ENCODE data around the gene MGAM2. TPM values are rescaled to one million over a fixed set of nuclear protein-coding genes. Genes with fewer than 3 reads are reported as not detected.
"Not testable (repeated sequence)": the region's sequence is repeated elsewhere in the genome, so short reads cannot be mapped to it uniquely, and the experiment has no call there.

The MGAM2 gene
- total RNA-seq, 1 donor from 2014 or later = not detected

DNA sequence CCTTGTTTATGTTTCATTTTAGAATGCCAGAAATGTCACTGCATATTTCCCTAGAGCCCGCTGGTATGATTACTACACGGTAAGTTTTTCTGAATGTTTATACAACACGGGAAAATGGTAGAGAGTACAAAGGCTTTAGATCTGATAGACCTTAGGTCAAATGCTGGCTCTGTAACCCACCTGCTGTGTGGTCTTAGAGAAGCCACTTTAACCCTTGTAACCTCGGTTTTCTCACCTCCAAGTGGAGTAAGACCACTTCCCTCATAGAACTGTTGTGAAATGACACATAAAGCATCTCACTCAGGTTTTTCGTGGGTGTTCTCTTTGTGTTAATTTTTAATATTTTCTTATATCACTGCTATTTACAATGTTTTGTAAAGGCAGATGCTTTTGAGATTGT is 13.9 kb upstream of the MGAM2 start:
- Mint-ChIP-seq H3K27ac (no peak overlapping the region), H3K4me1 (no peaks in the 10 kb centered on the region), H3K27me3 (peaks cover 2% of the 10 kb centered on the region), H3K9me3 (no peaks in the 10 kb centered on the region), H3K36me3 (ENCODE audit: low read depth) (no peaks in the 10 kb centered on the region), H3K4me3 (no peak overlapping the region)
- ChIA-PET POLR2A (no interaction called here), CTCF (no interaction called here)
- DNase-seq = no peak
- intact Hi-C loops (cut with micrococcal nuclease) = no loop called here
- TF ChIP-seq, protein P1, sequence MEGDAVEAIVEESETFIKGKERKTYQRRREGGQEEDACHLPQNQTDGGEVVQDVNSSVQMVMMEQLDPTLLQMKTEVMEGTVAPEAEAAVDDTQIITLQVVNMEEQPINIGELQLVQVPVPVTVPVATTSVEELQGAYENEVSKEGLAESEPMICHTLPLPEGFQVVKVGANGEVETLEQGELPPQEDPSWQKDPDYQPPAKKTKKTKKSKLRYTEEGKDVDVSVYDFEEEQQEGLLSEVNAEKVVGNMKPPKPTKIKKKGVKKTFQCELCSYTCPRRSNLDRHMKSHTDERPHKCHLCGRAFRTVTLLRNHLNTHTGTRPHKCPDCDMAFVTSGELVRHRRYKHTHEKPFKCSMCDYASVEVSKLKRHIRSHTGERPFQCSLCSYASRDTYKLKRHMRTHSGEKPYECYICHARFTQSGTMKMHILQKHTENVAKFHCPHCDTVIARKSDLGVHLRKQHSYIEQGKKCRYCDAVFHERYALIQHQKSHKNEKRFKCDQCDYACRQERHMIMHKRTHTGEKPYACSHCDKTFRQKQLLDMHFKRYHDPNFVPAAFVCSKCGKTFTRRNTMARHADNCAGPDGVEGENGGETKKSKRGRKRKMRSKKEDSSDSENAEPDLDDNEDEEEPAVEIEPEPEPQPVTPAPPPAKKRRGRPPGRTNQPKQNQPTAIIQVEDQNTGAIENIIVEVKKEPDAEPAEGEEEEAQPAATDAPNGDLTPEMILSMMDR (IDR thresholded peaks at IDR 0.05) = no peak
- ATAC-seq (ENCODE audit: low read depth) = no peak

DNA sequence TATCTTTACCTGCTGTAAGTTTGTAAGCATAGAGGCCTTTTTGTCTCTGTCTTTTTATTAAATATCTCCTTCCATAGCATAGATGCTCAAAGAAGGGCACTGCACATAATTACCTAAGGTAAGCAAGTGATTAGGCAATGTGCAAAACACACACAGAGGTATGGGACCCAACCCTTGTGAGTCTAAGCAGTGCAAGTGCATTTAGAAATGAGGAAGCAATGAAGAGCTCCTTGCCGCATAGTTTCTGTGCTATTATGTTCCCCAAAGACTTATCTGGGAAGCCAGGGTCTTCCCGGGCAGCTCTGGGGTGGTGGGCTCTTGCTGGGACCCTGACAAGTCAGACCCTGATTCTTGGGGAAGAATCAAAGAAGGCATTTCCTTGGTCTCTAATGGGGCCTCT is 13.5 kb upstream of the MGAM2 start:
- Mint-ChIP-seq H3K4me1 (no peaks in the 10 kb centered on the region), H3K27me3 (peaks cover 2% of the 10 kb centered on the region), H3K4me3 (no peak overlapping the region), H3K9me3 (no peaks in the 10 kb centered on the region), H3K36me3 (ENCODE audit: low read depth) (no peaks in the 10 kb centered on the region), H3K27ac (no peak overlapping the region)
- no peak for DNase-seq
- POLR2A ChIA-PET = no interaction called here
- intact Hi-C loops (cut with micrococcal nuclease) = no loop called here
- TF ChIP-seq, protein P1 (IDR thresholded peaks at IDR 0.05) = no peak
- ATAC-seq (ENCODE audit: low read depth) = no peak
- CTCF ChIA-PET = no interaction called here

DNA sequence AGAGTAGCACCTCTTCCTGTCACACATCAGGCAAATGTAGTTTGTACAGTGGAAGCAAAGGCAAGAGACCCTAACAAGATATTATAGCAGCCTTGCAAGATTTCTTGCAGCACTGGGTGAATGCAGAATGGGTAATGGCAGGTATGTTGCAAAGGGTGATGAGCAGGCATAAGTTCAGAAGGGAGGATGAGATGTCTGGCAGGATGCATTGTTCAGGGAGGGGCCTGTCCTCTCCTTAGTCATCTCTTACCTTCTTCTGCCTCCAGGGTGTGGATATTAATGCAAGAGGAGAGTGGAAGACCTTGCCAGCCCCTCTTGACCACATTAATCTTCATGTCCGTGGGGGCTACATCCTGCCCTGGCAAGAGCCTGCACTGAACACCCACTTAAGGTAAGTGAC is 12.2 kb upstream of the MGAM2 start:
- H3K27ac Mint-ChIP-seq; H3K9me3 Mint-ChIP-seq; DNase-seq; ATAC-seq (ENCODE audit: low read depth); intact Hi-C loops (cut with micrococcal nuclease); POLR2A ChIA-PET; H3K4me3 Mint-ChIP-seq; CTCF ChIA-PET; H3K36me3 Mint-ChIP-seq (ENCODE audit: low read depth); H3K27me3 Mint-ChIP-seq; H3K4me1 Mint-ChIP-seq: not testable (repeated sequence)

DNA sequence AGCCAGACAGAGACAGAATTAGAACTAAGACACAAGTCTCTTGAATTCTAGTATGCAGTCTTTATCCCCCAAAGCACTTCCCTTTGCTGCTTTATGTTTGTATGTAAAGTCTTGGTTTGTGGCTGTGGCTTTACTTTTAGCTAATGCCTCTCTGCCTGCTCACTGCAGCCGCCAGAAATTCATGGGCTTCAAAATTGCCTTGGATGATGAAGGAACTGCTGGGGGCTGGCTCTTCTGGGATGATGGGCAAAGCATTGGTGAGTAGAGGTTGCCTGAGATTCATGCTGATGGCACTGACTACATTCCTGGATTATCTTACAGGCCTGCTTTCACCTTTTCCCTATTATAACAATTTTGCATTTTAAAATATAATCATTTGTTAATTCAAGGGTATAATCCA is 10.9 kb upstream of the MGAM2 start:
- ATAC-seq (ENCODE audit: low read depth) (no peak), DNase-seq (no peak)
- TF ChIP-seq, protein P1 (IDR thresholded peaks at IDR 0.05) = no peak
- Mint-ChIP-seq H3K36me3 (ENCODE audit: low read depth) (no peaks in the 10 kb centered on the region), H3K4me1 (peaks cover 2% of the 10 kb centered on the region), H3K27me3 (peaks cover 2% of the 10 kb centered on the region), H3K4me3 (no peak overlapping the region), H3K9me3 (no peaks in the 10 kb centered on the region), H3K27ac (no peak overlapping the region)
- intact Hi-C loops (cut with micrococcal nuclease) = no loop called here
- ChIA-PET CTCF (no interaction called here), POLR2A (no interaction called here)

DNA sequence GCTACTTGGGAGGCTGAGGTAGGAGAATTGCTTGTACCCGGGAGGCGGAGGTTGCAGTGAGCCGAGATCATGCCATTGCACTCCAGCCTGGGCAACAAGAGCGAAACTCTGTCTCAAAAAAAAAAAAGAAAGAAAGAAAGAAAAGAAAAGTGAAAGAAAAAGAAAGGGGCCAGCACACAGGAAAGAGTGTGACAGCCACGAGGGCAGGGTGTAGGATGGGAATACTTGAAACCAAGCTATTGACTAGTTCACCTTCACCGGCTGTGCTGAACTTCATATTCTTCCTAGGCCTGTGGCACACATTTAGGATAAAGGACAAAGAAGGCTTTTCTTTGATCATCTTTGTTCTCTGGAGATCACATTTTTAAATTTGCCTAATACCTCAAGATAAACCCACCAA is 9.7 kb upstream of the MGAM2 start:
- DNase-seq; H3K36me3 Mint-ChIP-seq (ENCODE audit: low read depth); H3K4me1 Mint-ChIP-seq; H3K4me3 Mint-ChIP-seq; intact Hi-C loops (cut with micrococcal nuclease); H3K27ac Mint-ChIP-seq; H3K27me3 Mint-ChIP-seq; POLR2A ChIA-PET; ATAC-seq (ENCODE audit: low read depth); CTCF ChIA-PET; H3K9me3 Mint-ChIP-seq: not testable (repeated sequence)

DNA sequence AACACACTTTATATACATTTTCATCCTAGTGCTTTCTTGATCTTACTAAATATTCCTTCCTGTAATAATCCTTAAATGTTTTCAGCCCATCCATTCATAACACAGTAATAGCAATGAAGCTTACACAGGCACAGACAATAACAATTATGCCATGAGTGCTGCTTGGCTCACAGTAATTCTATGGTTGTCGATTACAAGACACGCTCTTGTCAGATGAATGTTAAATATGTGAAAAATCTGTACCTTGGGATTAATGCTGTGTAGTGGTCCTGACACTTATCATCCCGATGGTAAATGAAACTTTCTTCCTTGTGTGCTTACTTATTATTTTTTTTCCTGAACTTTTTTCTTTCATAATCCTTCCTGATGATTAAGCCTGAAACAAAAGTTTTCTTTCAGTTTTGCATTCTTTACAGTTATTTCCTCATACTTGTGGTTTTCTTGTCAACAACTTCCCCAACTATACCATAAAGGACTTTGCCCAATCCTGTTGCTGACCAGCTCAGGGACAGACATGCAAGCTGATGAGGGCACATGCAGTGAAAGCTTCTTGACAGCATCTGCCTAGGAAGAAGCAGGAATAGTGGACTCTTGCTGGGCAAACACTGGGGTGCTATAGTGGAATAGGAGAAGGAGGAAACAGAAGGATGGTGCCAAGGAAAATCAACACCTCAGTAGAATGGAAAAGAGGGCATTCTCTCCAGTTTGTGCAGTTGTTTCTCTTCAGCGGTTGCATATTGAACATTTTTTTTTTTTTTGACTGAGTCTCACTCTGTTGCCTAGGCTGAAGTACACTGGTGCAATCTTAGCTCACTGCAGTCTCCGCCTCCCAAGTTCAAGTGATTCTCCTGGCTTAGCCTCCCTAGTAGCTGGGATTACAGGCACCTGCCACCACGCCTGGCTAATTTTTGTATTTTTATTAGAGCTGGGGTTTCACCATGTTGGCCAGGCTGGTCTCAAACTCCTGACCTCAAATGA is 6.7 kb upstream of the MGAM2 start:
- no peak for ATAC-seq (ENCODE audit: low read depth)
- TF ChIP-seq, protein P1 (IDR thresholded peaks at IDR 0.05) = no peak
- intact Hi-C loops (cut with micrococcal nuclease) = no loop called here
- H3K9me3 Mint-ChIP-seq = no peaks in the 10 kb centered on the region
- H3K4me3 Mint-ChIP-seq = no peak overlapping the region
- peaks cover 2% of the 10 kb centered on the region for H3K4me1 Mint-ChIP-seq
- H3K36me3 Mint-ChIP-seq (ENCODE audit: low read depth) = no peaks in the 10 kb centered on the region
- ChIA-PET CTCF (no interaction called here), POLR2A (no interaction called here)
- H3K27ac Mint-ChIP-seq = no peak overlapping the region
- no peak for DNase-seq
- peaks cover 2% of the 10 kb centered on the region for H3K27me3 Mint-ChIP-seq

Measured in activated B cell treated with CpG ODN at 0.5 μM for 24 hours (primary cell).